ENCODE data around the gene MYO3B. TPM values are rescaled to one million over a fixed set of nuclear protein-coding genes. Genes with fewer than 3 reads are reported as not detected.

Gene MYO3B
- total and polyA plus RNA-seq, 2 of the 8 experiments (the other 6 are each of a cell fraction or from before 2014, with no cell fraction given), result 0.17 to 0.19 TPM

DNA sequence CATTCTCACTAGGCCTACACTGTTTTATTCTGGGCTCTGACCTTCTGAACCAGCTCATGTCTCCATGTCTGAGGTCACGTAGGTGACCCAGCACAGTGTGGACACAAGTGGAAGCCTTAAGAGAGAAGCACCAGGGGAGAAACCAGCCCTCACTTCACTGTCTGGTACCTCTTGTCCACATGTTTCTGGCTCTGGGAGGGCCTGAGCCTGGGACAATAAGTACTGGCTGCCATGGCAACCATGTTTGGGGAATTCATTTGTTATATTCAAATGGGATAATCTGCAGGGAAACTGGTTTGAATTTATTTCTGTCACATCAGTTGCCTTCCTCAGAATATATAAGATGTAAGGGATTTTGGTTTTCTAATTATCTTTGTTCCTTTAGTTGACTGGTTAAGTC is 23.3 kb downstream of the MYO3B start (continued):
- TF ChIP-seq, protein P1, sequence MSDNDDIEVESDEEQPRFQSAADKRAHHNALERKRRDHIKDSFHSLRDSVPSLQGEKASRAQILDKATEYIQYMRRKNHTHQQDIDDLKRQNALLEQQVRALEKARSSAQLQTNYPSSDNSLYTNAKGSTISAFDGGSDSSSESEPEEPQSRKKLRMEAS (IDR thresholded peaks at IDR 0.05), result no peak
- TF ChIP-seq, protein P2, sequence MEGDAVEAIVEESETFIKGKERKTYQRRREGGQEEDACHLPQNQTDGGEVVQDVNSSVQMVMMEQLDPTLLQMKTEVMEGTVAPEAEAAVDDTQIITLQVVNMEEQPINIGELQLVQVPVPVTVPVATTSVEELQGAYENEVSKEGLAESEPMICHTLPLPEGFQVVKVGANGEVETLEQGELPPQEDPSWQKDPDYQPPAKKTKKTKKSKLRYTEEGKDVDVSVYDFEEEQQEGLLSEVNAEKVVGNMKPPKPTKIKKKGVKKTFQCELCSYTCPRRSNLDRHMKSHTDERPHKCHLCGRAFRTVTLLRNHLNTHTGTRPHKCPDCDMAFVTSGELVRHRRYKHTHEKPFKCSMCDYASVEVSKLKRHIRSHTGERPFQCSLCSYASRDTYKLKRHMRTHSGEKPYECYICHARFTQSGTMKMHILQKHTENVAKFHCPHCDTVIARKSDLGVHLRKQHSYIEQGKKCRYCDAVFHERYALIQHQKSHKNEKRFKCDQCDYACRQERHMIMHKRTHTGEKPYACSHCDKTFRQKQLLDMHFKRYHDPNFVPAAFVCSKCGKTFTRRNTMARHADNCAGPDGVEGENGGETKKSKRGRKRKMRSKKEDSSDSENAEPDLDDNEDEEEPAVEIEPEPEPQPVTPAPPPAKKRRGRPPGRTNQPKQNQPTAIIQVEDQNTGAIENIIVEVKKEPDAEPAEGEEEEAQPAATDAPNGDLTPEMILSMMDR (IDR thresholded peaks at IDR 0.05; ENCODE audit: control extremely low read depth in 1 of 3, insufficient read depth in 1 of 3, low read depth in 1 of 3, low read length in 3 of 3), result no peak
